SU-DHL-6 (cell line): ENCODE measurements around the gene GRIK4.

Experiments
- H2AFZ ChIP-seq: fragments of 200-600 bp; sonication (generic); 2 replicates; pipeline ENCODE4 v1.6.1; 2014; ENCODE audit warnings: low read depth, mild to moderate bottlenecking, moderate library complexity, mixed read lengths, antibody characterized with exemption, low read length; ENCODE audit not compliant: severe bottlenecking
- H3F3A ChIP-seq: fragments of 200-600 bp; shearing (Covaris generic); 2 replicates; pipeline ENCODE4 v1.6.0; 2016; ENCODE audit warnings: antibody characterized with exemption, mild to moderate bottlenecking; ENCODE audit not compliant: insufficient read depth
- H3K27ac ChIP-seq: fragments of 200-600 bp; sonication (generic); 2 replicates; pipeline ENCODE4 v1.5.1; 2016; ENCODE audit warnings: low read depth, mild to moderate bottlenecking, low read length, moderate library complexity, mixed read lengths
- H3K27me3 ChIP-seq: fragments of 200-600 bp; sonication (generic), shearing (Covaris generic); 2 replicates; pipeline ENCODE4 v1.6.0; 2014; ENCODE audit warnings: mild to moderate bottlenecking, low read length
- H3K36me3 ChIP-seq: fragments of 200-600 bp; sonication (generic); 2 replicates; pipeline ENCODE4 v1.6.1; 2014; ENCODE audit warnings: mild to moderate bottlenecking, low read length, mixed read lengths
- H3K4me2 ChIP-seq: fragments of 300-600, 200-600 bp; shearing (Covaris generic), sonication (generic); 2 replicates; pipeline ENCODE4 v1.6.0; 2014; ENCODE audit warnings: low read length, low read depth, mild to moderate bottlenecking; ENCODE audit not compliant: poor library complexity, severe bottlenecking
- H3K4me3 ChIP-seq: fragments of 200-600 bp; sonication (generic); 2 replicates; pipeline ENCODE4 v1.5.1; 2014; ENCODE audit warnings: antibody characterized with exemption, low read length, mild to moderate bottlenecking, mixed read lengths; ENCODE audit not compliant: insufficient read depth, poor library complexity, severe bottlenecking
- H3K79me2 ChIP-seq: fragments of 200-600 bp; sonication (generic); 2 replicates; pipeline ENCODE4 v1.6.1; 2014; ENCODE audit warnings: mild to moderate bottlenecking, low read length, moderate library complexity; ENCODE audit not compliant: insufficient read depth
- H3K9ac ChIP-seq: fragments of 200-600 bp; sonication (generic); 2 replicates; pipeline ENCODE4 v1.7.0; 2014; ENCODE audit warnings: mild to moderate bottlenecking, low read length
- H3K9me2 ChIP-seq: fragments of 200-600 bp; sonication (generic); replicated peaks from 2 replicates; pipeline ENCODE4 v1.6.1; 2014; ENCODE audit warnings: low read length; ENCODE audit not compliant: insufficient read depth
- H3K9me3 ChIP-seq: fragments of 200-600 bp; sonication (generic); 2 replicates; pipeline ENCODE4 v1.6.1; 2014; ENCODE audit warnings: low read length, mixed read lengths; ENCODE audit not compliant: insufficient read depth
- H4K20me1 ChIP-seq: fragments of 200-600 bp; sonication (generic); 2 replicates; pipeline ENCODE4 v1.6.1; 2014; ENCODE audit warnings: low read depth, mild to moderate bottlenecking, antibody characterized with exemption, low read length, moderate library complexity, mixed read lengths
- EZH2phosphoT487 ChIP-seq: fragments of 200-600 bp; sonication (generic), shearing (Covaris generic); conservative IDR thresholded peaks from 2 replicates; pipeline ENCODE4 v1.6.1; 2018; ENCODE audit warnings: mild to moderate bottlenecking, antibody characterized with exemption, low read length, moderate library complexity, mixed read lengths
- TF ChIP-seq, protein P1 (sequence below): fragments of 200-600 bp; sonication (generic); IDR thresholded peaks from one replicate; pipeline ENCODE4 v1.5.1; 2017; ENCODE audit warnings: antibody characterized with exemption, mild to moderate bottlenecking, low read length, moderate library complexity; ENCODE audit not compliant: insufficient read depth, poor library complexity, severe bottlenecking

GRIK4 gene

GRCh38 chr11:120626791-120627190 lies 115.2 kb downstream of the GRIK4 start:
- no peaks in the 10 kb centered on the region for H3K9me3 ChIP-seq
- H3K9ac ChIP-seq: no peak overlapping the region
- no peaks in the 10 kb centered on the region for H3K79me2 ChIP-seq
- no peaks in the 10 kb centered on the region for H3F3A ChIP-seq
- no peak overlapping the region for H2AFZ ChIP-seq
- H3K4me3 ChIP-seq: no peak overlapping the region
- H3K27me3 ChIP-seq: no peaks in the 10 kb centered on the region; the same call in 1 of the 2 replicates
- no peaks in the 10 kb centered on the region for H4K20me1 ChIP-seq
- H3K36me3 ChIP-seq: no peaks in the 10 kb centered on the region
- H3K27ac ChIP-seq: no peak overlapping the region
- H3K9me2 ChIP-seq: no peaks in the 10 kb centered on the region
- no peak overlapping the region for H3K4me2 ChIP-seq
- TF ChIP-seq, protein P1, sequence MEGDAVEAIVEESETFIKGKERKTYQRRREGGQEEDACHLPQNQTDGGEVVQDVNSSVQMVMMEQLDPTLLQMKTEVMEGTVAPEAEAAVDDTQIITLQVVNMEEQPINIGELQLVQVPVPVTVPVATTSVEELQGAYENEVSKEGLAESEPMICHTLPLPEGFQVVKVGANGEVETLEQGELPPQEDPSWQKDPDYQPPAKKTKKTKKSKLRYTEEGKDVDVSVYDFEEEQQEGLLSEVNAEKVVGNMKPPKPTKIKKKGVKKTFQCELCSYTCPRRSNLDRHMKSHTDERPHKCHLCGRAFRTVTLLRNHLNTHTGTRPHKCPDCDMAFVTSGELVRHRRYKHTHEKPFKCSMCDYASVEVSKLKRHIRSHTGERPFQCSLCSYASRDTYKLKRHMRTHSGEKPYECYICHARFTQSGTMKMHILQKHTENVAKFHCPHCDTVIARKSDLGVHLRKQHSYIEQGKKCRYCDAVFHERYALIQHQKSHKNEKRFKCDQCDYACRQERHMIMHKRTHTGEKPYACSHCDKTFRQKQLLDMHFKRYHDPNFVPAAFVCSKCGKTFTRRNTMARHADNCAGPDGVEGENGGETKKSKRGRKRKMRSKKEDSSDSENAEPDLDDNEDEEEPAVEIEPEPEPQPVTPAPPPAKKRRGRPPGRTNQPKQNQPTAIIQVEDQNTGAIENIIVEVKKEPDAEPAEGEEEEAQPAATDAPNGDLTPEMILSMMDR: no peak
- TF ChIP-seq EZH2phosphoT487: no peak

DNA sequence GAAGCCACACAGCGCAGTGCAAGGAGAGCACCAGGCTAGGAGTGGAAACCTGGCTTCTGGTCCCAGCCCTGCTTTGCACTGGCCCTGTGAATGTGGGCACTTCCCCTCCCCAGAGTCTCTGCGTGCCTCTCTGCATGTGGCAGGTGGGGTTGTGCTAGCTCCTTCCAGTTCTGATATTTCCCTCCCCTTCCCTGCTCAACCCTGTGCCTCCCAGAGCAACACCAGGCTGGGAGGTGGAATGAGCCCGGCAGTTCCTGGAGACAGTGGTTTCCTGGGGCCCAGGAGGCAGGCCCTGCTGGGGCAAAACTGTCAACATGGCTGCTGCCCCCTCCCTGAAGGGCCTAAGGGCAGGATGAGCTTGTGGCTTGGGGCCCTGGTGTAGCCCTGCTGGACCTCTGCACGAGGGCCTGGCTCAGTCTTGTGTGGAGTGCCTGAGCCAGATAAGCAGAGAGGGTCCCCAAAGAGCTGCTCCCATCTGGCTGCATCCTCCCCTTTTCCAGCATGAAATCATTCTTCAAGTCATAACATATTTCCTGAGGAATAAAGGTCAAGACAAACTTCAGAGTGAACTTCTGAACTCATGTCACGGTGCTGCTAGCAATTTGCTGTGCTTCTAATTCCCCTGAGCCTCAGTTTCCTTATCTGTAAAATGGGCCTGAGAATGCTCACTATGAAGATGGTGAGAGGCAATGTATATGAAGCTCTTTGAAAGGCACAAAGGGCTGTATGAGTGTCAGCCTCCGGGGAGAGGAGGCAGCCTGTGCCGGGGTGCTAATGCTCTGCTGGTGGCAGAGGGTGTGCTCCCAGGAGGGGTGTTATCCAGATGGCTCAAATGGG lies 116.0 kb downstream of the GRIK4 start:
- Histone ChIP-seq H3F3A (no peaks in the 10 kb centered on the region), H4K20me1 (no peaks in the 10 kb centered on the region), H3K27me3 (no peaks in the 10 kb centered on the region; the same call in 1 of the 2 replicates), H3K4me2 (no peak overlapping the region), H3K27ac (no peak overlapping the region), H3K9me3 (no peaks in the 10 kb centered on the region), H3K9me2 (no peaks in the 10 kb centered on the region), H2AFZ (no peak overlapping the region), H3K9ac (no peak overlapping the region), H3K4me3 (no peak overlapping the region), H3K36me3 (no peaks in the 10 kb centered on the region), H3K79me2 (no peaks in the 10 kb centered on the region)
- no peak for TF ChIP-seq EZH2phosphoT487
- TF ChIP-seq, protein P1: no peak

- no peaks in the 10 kb centered on the region for H3F3A ChIP-seq
- TF ChIP-seq, protein P1: no peak
- H3K4me3 ChIP-seq: no peak overlapping the region
- H3K27me3 ChIP-seq: no peaks in the 10 kb centered on the region; the same call in 1 of the 2 replicates
- H4K20me1 ChIP-seq: no peaks in the 10 kb centered on the region
- no peak overlapping the region for H3K27ac ChIP-seq
- H3K4me2 ChIP-seq: no peak overlapping the region
- no peaks in the 10 kb centered on the region for H3K36me3 ChIP-seq
- no peaks in the 10 kb centered on the region for H3K9me3 ChIP-seq
- H3K9ac ChIP-seq: no peak overlapping the region
- H3K79me2 ChIP-seq: no peaks in the 10 kb centered on the region
- no peak overlapping the region for H2AFZ ChIP-seq
- H3K9me2 ChIP-seq: no peaks in the 10 kb centered on the region
Measured at GRCh38 chr11:120629407-120630080, 118.0 kb downstream of the GRIK4 start.
